OCI-M2 (cell line): ENCODE measurements around the gene TLE3.
"Not testable (repeated sequence)": the region's sequence is repeated elsewhere in the genome, so short reads cannot be mapped to it uniquely, and the experiment has no call there.

Source experiments
- DNase-seq: peaks from one replicate; lab custom pipeline; 2025; ENCODE audit not compliant: unreplicated experiment; lab: John Stamatoyannopoulos, UW

TLE3 gene

GRCh38 chr15:70097321-70098152 lies at the start of gene TLE3:
Gene TLE3 (minus strand): TSS chr15:70097917. CDS start chr15:70096798, 1,119 bp downstream.
- peak; percentile 74 for DNase-seq

DNA sequence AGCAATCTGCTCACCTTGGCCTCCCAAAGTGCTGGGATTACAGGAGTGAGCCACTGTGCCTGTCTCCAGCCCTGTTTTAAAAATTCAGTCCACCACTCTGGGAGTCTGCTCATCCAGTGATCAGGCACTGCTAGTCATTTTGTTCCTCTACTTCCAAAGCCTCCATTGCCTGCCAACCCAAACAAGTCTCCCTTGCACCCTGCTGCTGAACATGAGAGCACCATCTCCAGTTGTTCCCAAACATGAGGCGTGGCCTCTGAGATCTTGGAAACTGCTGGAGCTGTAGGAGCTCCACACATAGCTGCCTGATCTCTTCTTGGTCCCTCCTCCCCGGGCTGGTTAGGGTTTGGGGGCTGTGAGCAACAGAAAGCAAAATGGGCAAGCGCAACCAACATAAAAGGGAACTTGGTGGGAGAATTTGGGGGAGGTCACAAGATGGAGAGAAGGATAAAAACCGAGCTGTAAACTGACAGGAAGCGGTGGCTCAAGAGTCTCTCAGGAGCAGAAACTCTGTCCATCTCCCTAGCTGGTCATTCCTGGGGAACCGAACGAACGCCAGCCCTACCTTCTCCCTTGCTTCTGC lies 49.6 kb upstream of the TLE3 start:
- no peak for DNase-seq

GRCh38 chr15:70146771-70147170 lies 49.1 kb upstream of the TLE3 start:
- DNase-seq: no peak

DNA sequence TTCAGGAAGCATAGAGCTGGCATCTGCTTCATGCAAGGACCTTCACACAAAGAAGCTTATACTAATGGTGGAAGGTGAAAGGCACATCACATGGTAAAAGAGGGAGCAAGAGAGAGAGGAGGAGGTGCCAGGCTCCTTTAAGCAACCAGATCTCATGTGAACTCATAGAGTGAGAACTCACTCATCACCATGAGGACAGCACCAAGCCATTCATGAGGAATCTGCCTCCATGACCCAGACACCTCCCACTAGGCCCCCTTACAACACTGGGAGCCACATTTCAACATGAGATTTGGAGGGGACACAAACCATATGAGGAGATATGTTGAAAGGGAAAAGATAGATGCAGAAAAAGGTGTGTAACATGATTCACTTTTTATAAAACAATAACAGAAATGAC lies 48.4 kb upstream of the TLE3 start:
- DNase-seq: no peak

DNA sequence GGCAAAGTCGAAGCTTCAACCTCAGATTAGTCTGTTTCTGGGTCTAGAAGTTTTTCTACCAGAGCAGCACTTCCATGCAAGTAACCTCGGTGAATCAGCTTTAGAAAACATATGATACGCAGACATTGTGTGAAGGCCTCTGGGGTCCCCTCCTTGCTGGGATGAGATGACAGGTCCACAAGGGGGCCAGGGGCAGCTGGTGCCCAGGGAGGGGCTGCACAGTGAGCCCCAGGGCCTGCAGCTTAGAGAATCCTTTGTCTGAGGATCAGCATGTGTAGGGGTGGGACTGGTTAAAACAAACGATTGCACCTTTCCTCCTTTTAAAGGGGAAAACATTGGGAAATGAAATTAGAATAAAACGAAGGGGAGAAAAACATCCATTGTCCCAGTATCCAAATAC lies 47.5 kb upstream of the TLE3 start:
- DNase-seq: no peak

DNA sequence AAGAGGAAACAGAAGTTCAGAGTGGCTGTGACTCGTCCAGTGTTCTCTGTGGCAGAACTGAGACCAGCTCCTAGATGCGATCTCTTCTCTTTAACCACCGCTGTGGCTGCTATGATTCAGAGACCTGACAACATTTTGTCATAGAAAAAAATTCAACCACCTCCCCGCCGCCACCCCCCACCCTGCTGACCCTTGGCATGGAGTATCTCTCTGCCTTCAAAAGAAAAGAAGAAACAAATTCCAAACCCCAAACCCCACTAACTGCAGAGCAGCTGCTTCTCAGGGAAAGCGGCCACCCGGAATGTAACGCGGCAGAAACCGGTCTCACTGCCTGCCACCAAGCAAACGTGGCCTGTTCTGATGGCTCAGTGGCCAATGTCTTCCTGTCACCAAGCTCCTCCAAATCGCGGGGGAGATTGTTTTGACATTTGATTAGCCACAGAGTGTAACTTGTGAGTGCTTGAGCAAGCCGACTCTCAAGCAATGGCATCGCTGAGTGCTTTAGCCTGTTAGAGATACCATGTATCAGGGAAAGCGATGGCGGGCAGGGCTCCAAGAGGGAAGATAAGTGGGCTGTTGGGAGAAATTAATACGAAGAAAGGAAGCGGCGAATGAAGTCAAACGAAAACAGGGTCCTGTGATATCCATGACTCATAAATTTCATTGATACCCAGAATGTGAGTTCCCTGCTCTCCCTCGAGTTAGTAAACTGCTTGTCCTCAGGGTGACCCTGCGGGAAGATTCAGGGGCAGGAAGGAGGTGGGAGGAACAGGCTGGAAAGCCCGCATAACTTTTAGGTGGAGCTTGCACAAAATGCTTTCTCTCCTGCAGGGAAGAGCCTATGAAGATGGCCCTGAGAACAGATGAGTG lies 44.8 kb upstream of the TLE3 start:
- no peak for DNase-seq

GRCh38 chr15:70142072-70142321 lies 44.3 kb upstream of the TLE3 start:
- no peak for DNase-seq

- no peak for DNase-seq
These were observed 43.8 kb upstream of the TLE3 start for GRCh38 chr15:70141376-70142071.

DNA sequence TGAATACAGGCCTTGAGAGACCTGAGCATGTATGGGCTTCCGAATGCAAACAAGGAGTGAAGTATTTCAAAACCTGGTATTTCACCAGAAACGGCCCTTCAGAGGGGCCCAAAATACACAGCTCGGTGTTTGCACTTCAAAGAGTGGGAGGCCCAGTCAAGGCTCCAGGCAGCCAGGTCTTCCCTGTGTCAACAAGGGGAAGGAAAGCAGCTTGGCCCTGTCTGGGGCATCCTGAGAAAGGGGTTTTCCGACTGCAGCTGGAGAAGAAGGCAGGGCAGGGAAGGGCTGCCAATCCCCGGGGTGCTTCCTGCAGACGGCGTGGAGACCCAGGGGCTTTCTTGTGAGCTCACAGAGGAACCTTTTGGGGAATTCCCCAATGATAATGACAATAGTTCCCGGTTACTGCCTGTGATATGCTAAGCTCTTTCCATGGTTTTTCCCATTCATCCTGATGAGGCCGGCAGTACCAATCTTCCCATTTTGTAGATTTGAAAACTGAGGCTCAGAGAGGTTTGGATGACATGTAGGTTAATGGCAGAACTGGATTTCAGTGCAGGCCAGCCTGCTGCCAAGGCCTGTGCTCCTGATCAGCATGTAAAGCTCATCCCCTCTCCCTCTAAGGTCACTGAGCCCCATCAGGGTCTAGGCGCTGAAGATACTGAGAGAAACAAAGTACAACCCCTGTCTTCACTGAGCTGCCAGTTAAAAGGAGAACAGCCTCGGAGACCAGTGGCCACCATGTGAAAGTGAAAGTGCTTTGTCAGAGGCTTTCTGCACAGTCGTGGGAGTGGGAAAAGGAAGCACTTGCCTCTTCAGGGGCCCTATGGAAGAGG lies 43.0 kb upstream of the TLE3 start:
- no peak for DNase-seq

- no peak for DNase-seq
These were observed 42.4 kb upstream of the TLE3 start for GRCh38 chr15:70140025-70140542.

DNA sequence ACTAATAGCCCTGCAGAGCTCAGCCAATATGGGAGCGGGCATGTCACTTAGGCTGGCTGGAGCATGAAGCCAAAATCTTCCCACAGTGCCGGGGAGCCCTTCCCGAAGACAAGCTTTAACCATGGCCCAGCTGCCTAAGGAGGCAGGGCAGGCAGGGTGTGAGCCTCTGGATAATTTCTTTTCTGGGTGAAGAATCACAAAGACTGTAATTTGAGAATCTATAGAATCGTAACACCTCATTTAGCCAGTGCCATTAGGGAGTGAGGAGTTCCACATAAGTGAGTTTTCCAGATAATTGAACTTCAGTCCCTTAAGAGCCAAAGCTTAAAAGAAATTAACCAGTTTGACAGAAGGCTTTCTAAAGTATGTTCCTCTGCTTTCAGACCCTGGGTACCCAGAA lies 40.2 kb upstream of the TLE3 start:
- no peak for DNase-seq

GRCh38 chr15:70137021-70137420 lies 39.3 kb upstream of the TLE3 start:
- not testable (repeated sequence) for DNase-seq

DNA sequence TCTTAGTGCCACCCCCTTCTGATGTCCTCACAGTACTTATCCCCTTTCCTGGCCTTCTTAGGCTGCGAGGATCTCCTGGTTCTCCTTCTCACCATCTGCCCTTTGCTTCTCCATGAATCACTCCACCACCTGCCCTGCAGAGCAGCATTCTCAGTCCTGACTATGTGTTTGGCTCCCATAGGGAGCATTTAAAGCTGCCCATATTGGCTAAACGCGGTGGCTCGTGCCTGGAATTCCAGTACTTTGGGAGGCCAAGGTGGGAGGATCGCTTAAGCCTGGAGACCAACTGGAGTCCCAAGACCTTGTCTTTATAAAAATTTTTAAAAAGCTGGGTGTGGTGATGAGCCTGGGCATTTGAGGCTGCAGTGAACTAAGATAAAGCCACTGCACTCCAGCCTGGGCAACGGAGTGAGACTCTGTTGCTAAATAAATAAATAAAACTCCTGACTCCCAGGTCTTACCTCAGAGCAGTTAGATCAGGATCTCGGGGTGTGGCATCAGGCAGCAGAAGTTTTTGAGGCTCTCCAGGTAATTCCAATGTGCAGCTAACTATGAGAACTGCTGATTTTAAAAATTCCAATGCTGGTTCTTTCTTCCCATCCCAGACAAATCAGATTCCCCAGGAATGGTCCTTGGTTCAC lies 36.2 kb upstream of the TLE3 start:
- no peak for DNase-seq

DNA sequence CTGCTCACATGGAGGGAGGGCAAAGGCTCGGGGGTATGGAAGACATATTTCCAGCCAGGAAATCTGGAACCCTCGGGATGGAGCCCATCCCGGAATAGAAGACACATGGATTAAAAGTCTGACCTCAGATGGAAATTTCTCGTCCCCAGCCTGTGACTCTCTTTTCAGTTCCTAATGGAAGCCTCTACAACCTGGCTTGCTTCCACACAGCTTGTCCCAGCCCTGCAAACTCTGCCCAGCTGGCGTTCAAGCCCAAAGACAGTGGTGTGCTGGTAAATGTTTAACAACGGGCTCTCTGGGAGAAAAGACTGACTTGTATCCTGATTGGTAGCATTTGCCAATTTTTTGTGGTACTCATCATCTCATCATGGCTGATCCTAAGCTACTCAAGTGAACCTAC lies 35.6 kb upstream of the TLE3 start:
- DNase-seq: no peak

GRCh38 chr15:70132571-70132970 lies 34.9 kb upstream of the TLE3 start:
- DNase-seq: no peak

DNA sequence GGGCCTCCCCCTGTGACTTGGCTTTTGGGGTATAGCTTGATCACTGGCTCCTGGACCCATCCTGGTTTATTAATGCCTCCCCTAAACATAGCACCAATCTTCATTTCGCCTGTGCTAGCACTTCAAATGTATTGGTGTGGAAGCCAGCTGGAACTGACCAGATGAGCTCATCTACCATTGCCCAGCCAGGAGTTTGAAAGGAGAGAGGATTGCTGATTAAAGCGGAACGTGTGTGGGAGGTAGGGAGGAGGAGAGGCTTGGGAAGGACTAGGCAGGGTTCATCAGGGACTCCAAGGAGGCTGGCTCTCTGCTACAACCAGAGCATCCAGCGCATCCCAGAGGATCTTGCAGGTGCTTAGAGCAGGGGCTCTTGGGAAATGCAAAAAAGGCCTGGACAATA lies 34.4 kb upstream of the TLE3 start:
- DNase-seq: no peak

DNA sequence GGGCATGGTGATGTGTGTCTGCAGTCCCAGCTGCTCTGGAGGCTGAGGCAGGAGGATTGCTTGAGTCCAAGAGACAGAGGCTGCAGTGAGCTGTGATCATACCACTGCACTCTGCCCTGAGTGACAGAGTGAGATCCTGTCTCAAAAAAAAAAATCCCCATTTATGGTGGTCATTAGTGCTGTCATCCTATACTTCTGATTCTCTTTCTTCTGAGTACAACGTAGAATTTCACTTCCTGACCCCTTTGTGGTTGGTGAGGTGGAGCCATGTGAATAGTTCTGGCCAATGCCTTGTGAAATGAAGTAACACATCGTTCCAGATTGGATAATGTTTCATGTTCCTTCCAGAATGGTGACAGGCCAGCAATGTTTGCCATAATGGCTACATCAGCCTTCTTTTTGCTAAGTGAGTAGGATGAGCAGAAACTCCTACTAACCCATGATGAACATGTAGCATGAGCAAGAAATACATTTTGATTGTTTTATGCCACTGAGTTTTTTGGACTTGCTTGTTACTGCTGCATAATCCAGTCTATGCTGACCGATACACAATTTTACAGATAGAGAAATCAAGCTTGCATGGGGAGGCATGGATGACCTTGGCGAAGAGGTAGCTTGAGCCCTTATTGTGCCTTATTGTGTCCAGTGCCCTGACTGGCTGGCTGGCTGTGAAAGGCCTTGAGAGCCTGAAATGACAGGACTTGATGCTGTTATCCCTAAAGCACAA lies 30.9 kb upstream of the TLE3 start:
- DNase-seq: no peak

DNA sequence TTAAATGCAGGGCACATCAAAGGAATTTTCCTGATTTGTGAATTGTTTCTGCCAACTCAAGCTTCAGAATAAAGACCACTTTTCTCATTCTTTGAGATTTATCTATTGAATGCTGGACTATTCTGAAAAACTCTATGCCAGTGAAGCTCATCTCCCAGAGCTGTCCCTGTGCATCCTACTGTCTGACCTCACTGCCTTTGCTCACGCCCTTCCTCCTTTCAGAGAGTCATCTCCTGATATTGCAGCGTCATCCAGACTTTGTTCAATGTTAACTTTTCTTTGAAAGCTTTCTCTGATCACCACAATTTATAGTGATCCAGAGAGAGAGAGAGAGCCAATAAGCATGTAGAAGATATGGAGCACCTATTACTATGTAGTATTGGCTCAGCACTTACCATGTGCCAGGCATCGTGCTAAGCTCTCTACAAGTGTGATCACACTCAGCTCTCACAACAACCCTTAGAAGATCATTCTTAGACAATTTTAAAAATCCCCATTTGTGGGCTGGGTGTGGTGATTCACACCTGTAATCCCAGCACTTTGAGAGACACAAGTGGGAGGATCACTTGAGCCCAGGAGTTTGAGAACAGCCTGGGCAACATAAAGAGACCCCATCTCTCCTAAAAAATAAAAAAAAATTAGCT lies 30.2 kb upstream of the TLE3 start:
- no peak for DNase-seq

DNA sequence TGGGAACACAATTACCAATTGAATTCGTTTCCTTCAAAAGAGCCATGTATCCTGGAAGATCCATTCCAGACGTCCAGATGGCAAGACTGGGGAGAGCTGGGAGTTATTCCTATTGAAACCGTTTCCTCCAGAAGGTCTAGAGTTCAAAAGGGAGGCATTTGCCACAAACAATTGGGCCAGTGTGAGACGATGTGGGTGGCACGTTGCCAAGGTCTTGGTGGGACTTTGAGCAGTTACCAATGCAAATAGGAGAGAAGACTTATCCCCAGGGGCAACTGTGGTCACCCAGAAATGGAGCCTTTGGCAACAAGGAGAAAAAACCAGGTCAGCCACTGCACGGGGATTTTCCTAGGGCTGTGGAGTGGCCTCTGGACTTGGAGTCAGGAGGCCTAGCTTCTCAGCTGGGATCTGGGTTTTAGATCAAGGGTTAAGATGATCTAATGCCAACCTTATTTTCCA lies 29.6 kb upstream of the TLE3 start:
- no peak for DNase-seq
